ENCODE data around the gene UGP2. TPM values are rescaled to one million over a fixed set of nuclear protein-coding genes. Genes with fewer than 3 reads are reported as not detected.

Gene UGP2
- total and polyA plus RNA-seq, 2 of the 8 experiments (the other 6 are each of a cell fraction or from before 2014, with no cell fraction given), result 278 to 956 TPM

DNA sequence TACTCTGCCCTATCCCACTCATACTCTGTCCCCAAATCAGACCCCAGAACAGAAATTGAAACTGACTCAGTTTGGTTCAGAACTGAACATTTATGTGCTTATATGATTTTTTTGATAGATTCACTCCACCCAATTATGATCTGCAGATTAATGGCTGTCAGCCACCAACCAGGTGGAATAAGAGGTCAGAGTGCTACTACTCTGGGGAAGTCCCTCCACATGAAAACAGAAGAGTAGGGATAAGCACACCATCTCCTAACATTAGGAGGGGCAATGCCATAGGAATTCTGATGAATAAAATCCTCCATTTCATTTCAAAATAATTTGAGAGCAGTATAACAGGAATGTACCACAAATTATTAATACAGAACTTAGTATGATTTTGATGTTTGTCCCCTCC lies 36.3 kb upstream of the UGP2 start:
- Histone ChIP-seq H4K8ac (ENCODE audit: extremely low read depth, insufficient read depth, low read length) (no peak overlapping the region), H3K9ac (replicated peaks in 1 of 4; ENCODE audit: extremely low read depth in 1 of 4, low read depth in 3 of 4, low read length in 3 of 4) (no peak overlapping the region), H3K4ac (replicated peaks; ENCODE audit: insufficient read length, low read depth, low read length) (no peak overlapping the region), H3K56ac (replicated peaks; ENCODE audit: insufficient read length, low read depth, low read length) (no peak overlapping the region), H3K79me2 (ENCODE audit: control insufficient read depth in 1 of 2, insufficient read depth in 2 of 2, low read length in 2 of 2) (no peaks in the 10 kb centered on the region), H2AK5ac (ENCODE audit: low read depth, low read length) (no peak overlapping the region), H4K91ac (replicated peaks; ENCODE audit: insufficient read length, low read length) (no peak overlapping the region), H2AFZ (ENCODE audit: low read length) (no peak overlapping the region), H3K18ac (ENCODE audit: extremely low read depth, low read length) (no peak overlapping the region), H2BK120ac (replicated peaks; ENCODE audit: low read depth, low read length) (no peak overlapping the region), H2BK20ac (ENCODE audit: low read length) (no peak overlapping the region), H3K9me3 (ENCODE audit: insufficient read depth in 2 of 2, low read depth in 1 of 2, low read length in 1 of 2) (peaks cover 18 to 20% of the 10 kb centered on the region in 2 experiments; a peak in 3 of 4 replicates), H2BK5ac (ENCODE audit: low read depth, low read length) (no peak overlapping the region), H4K20me1 (replicated peaks in 1 of 2; ENCODE audit: control insufficient read depth in 1 of 2, insufficient read depth in 2 of 2, low read length in 2 of 2) (no peaks in the 10 kb centered on the region), H4K5ac (ENCODE audit: insufficient read length, low read depth, low read length) (no peak overlapping the region), H3K23ac (ENCODE audit: insufficient read length) (no peak overlapping the region), H3K23me2 (ENCODE audit: low read depth, low read length) (no peaks in the 10 kb centered on the region), H3K27me3 (replicated peaks in 1 of 4; ENCODE audit: control insufficient read depth in 3 of 4, extremely low read depth in 1 of 4, insufficient read depth in 3 of 4, low read length in 3 of 4) (no peaks in the 10 kb centered on the region), H3K14ac (ENCODE audit: insufficient read length) (no peak overlapping the region), H3K4me1 (replicated peaks in 1 of 4; ENCODE audit: control insufficient read depth in 3 of 4, insufficient read depth in 4 of 4, low read length in 3 of 4) (no peaks in the 10 kb centered on the region), H2BK15ac (ENCODE audit: low read length) (no peak overlapping the region), H3K4me3 (ENCODE audit: extremely low read depth in 1 of 4, insufficient read depth in 2 of 4, low read depth in 3 of 4, low read length in 4 of 4) (no peak overlapping the region), H3K79me1 (ENCODE audit: low read depth, low read length) (no peaks in the 10 kb centered on the region), H3K4me2 (ENCODE audit: insufficient read depth in 1 of 2, low read depth in 2 of 2, low read length in 2 of 2) (no peak overlapping the region), H3K27ac (ENCODE audit: low read depth, low read length) (no peak overlapping the region), H2BK12ac (ENCODE audit: low read depth, low read length) (no peak overlapping the region), H3K36me3 (ENCODE audit: control insufficient read depth in 2 of 4, insufficient read depth in 4 of 4, low read length in 3 of 4) (no peaks in the 10 kb centered on the region; a peak in 1 of 8 replicates)
- CTCF ChIA-PET (ENCODE audit: partially characterized antibody), result no interaction called here
- FAIRE-seq (no peak), DNase-seq (ENCODE audit: low read depth in 1 of 2, low spot score in 2 of 2) (no peak)
- no peak for TF ChIP-seq POLR2A (IDR thresholded peaks at IDR 0.05; ENCODE audit: control extremely low read depth in 1 of 2, low read depth in 2 of 2, low read length in 2 of 2)
- no peak for TF ChIP-seq SP2 (IDR thresholded peaks at IDR 0.05; ENCODE audit: low read length)
- TF ChIP-seq KDM1A (IDR thresholded peaks at IDR 0.05; ENCODE audit: borderline replicate concordance, low read length), result no peak
- no peak for TF ChIP-seq MAFK (IDR thresholded peaks at IDR 0.05; ENCODE audit: low read depth, low read length)
- no peak for TF ChIP-seq EZH2 (IDR thresholded peaks at IDR 0.05; ENCODE audit: low read depth, low read length, severe bottlenecking)
- TF ChIP-seq CHD1 (IDR thresholded peaks at IDR 0.05; ENCODE audit: low read depth, low read length), result no peak
- no peak for TF ChIP-seq CHD2 (IDR thresholded peaks at IDR 0.05; ENCODE audit: low read length)
- no peak for TF ChIP-seq SRF (IDR thresholded peaks at IDR 0.05; ENCODE audit: low read depth, low read length)
- TF ChIP-seq NRF1 (IDR thresholded peaks at IDR 0.05; ENCODE audit: low read depth, low read length), result no peak
- POLR2A ChIA-PET (ENCODE audit: partially characterized antibody), result interaction anchor here (0.7 kb wide), 1 partner anchor 63 kb away, joined by 3 read pairs; no protein-coding TSS in a partner anchor

All from H1 (cell line).